Neural cell (in vitro differentiated cells): ENCODE results near the gene ADAMTS2. TPM values are rescaled to one million over a fixed set of nuclear protein-coding genes. Genes with fewer than 3 reads are reported as not detected.

Experiments
- H2AFZ ChIP-seq: fragments of 200-600, 300-800 bp; sonication (generic), shearing (Covaris generic); 2 replicates; pipeline ENCODE4 v1.6.0; 2014; ENCODE audit warnings: low read depth, mild to moderate bottlenecking, antibody characterized with exemption, low read length, moderate library complexity
- H3F3A ChIP-seq: fragments of 200-600 bp; shearing (Covaris generic); 2 replicates; pipeline ENCODE4 v1.6.1; 2016; ENCODE audit warnings: mild to moderate bottlenecking, moderate library complexity, mixed read lengths, antibody characterized with exemption, low read length; ENCODE audit not compliant: insufficient read depth, poor library complexity, severe bottlenecking
- H3K27ac ChIP-seq: fragments of 200-600, 300-800 bp; sonication (generic), shearing (Covaris generic); 2 replicates; pipeline ENCODE4 v1.5.1; 2014; ENCODE audit warnings: mild to moderate bottlenecking, low read length, moderate library complexity
- H3K27me3 ChIP-seq: fragments of 300-800, 200-600 bp; sonication (generic), shearing (Covaris generic); 2 replicates; pipeline ENCODE4 v1.6.0; 2014; ENCODE audit warnings: mild to moderate bottlenecking, low read depth, low read length, moderate library complexity; ENCODE audit not compliant: insufficient read depth
- H3K36me3 ChIP-seq: fragments of 300-800, 200-600 bp; sonication (generic), shearing (Covaris generic); 2 replicates; pipeline ENCODE4 v1.5.1; 2014; ENCODE audit warnings: mild to moderate bottlenecking, antibody characterized with exemption, low read length, moderate library complexity; ENCODE audit not compliant: insufficient read depth
- H3K4me2 ChIP-seq: fragments of 300-800, 200-600 bp; sonication (generic), shearing (Covaris generic); 2 replicates; pipeline ENCODE4 v1.6.0; 2014; ENCODE audit warnings: mild to moderate bottlenecking, low read length
- H3K4me3 ChIP-seq: fragments of 300-800, 200-600 bp; sonication (generic), shearing (Covaris generic); 2 replicates; pipeline ENCODE4 v1.5.1; 2014; ENCODE audit warnings: mild to moderate bottlenecking, low read length, moderate library complexity
- H3K79me2 ChIP-seq: fragments of 200-600 bp; shearing (Covaris generic); replicated peaks from 2 replicates; pipeline ENCODE4 v1.6.0; 2014; ENCODE audit warnings: mild to moderate bottlenecking, low read length, moderate library complexity; ENCODE audit not compliant: insufficient read depth
- H3K9ac ChIP-seq: fragments of 300-800, 200-600 bp; sonication (generic), shearing (Covaris generic); 2 replicates; pipeline ENCODE4 v1.6.1; 2016; ENCODE audit warnings: mild to moderate bottlenecking, low read length, mixed read lengths
- H3K9me2 ChIP-seq: fragments of 200-600 bp; shearing (Covaris generic); 2 replicates; pipeline ENCODE4 v1.6.1; 2016; ENCODE audit warnings: mild to moderate bottlenecking, low read length, mixed read lengths; ENCODE audit not compliant: insufficient read depth
- H3K9me3 ChIP-seq: fragments of 200-600, 300-800 bp; sonication (generic), shearing (Covaris generic); 2 replicates; pipeline ENCODE4 v1.6.1; 2016; ENCODE audit warnings: mild to moderate bottlenecking, mixed run types, low read length, moderate library complexity, mixed read lengths
- H4K20me1 ChIP-seq: fragments of 200-600 bp; shearing (Covaris generic); 2 replicates; pipeline ENCODE4 v1.6.1; 2016; ENCODE audit warnings: mild to moderate bottlenecking, mixed run types; ENCODE audit not compliant: insufficient read depth
- EP300 ChIP-seq: fragments of 450-650 bp; conservative IDR thresholded peaks from 2 replicates; pipeline ENCODE4 v1.6.1; 2014; ENCODE audit warnings: antibody characterized with exemption, mild to moderate bottlenecking, moderate library complexity; ENCODE audit not compliant: poor library complexity, severe bottlenecking
- EZH2 ChIP-seq: fragments of 200-600, 300-800 bp; shearing (Covaris generic), sonication (generic); IDR thresholded peaks from 2 replicates; pipeline ENCODE4 v1.6.1; 2014; ENCODE audit warnings: antibody characterized with exemption, low read length, borderline replicate concordance, mild to moderate bottlenecking; ENCODE audit not compliant: insufficient read depth, poor library complexity, severe bottlenecking
- MXI1 ChIP-seq: fragments of 450-650 bp; conservative IDR thresholded peaks from 2 replicates; pipeline ENCODE4 v1.6.1; 2014; ENCODE audit warnings: antibody characterized with exemption, mild to moderate bottlenecking; ENCODE audit not compliant: poor library complexity, severe bottlenecking
- POLR2AphosphoS5 ChIP-seq: IDR thresholded peaks from 2 replicates; pipeline ENCODE4 v1.6.1; 2012
- RAD21 ChIP-seq: fragments of 450-650 bp; conservative IDR thresholded peaks from 2 replicates; pipeline ENCODE4 v1.6.1; 2014; ENCODE audit warnings: antibody characterized with exemption, mild to moderate bottlenecking, moderate library complexity
- SMC3 ChIP-seq: fragments of 450-650 bp; conservative IDR thresholded peaks from 2 replicates; pipeline ENCODE4 v1.6.1; 2014; ENCODE audit warnings: antibody characterized with exemption, mild to moderate bottlenecking, moderate library complexity; ENCODE audit not compliant: poor library complexity
- TAF1 ChIP-seq: IDR thresholded peaks from 2 replicates; pipeline ENCODE4 v1.6.1; 2012; ENCODE audit warnings: low read depth
- polyA plus RNA-seq: library from polyadenylated mRNA; depleted of rRNA; stranded (reverse); fragments of >200 nt; gene quantifications from 2 replicates; pipeline ENCODE4 v1.2.3, GENCODE V29; 2014
- TF ChIP-seq, protein P1 (sequence below): fragments of 450-650 bp; IDR thresholded peaks from 2 replicates; pipeline ENCODE4 v1.5.1; 2014; ENCODE audit warnings: antibody characterized with exemption, mild to moderate bottlenecking, moderate library complexity; ENCODE audit not compliant: poor library complexity, severe bottlenecking
- TF ChIP-seq, protein P2 (sequence below): IDR thresholded peaks from 2 replicates; pipeline ENCODE4 v1.6.1; 2012; ENCODE audit warnings: borderline replicate concordance

The ADAMTS2 gene
- polyA plus RNA-seq, 1 donor from 2014 or later, result 0.61 TPM

DNA sequence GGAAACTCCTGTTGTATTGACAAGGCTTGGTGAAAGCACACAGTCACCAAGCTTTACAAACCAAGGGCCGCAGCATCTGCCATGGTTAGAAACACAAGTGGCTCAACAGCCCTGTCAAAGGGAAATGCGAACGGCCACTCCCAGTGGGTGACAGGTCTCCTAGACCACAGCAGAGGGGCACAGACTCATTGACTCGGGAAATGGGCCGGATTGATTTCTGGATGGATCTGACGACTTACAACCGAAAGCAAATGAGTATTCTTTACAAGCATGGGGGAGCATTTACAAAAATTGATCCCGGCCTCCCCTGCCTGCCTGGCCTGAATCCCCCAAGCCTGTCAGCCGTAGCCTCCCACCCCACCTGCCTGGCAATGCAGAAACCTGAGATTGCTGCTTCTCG lies 48.2 kb downstream of the ADAMTS2 start:
- Histone ChIP-seq H3K79me2 (no peaks in the 10 kb centered on the region), H3K27me3 (no peaks in the 10 kb centered on the region), H3K9me2 (no peaks in the 10 kb centered on the region), H3K36me3 (no peaks in the 10 kb centered on the region), H3K9me3 (no peaks in the 10 kb centered on the region), H3K27ac (no peak overlapping the region), H3K4me2 (no peak overlapping the region), H3K9ac (no peak overlapping the region), H4K20me1 (no peaks in the 10 kb centered on the region), H3F3A (no peaks in the 10 kb centered on the region), H2AFZ (no peak overlapping the region), H3K4me3 (no peak overlapping the region)
- TF ChIP-seq TAF1 (no peak), POLR2AphosphoS5 (no peak), RAD21 (no peak), EP300 (no peak), MXI1 (no peak), SMC3 (no peak)
- TF ChIP-seq, protein P1, sequence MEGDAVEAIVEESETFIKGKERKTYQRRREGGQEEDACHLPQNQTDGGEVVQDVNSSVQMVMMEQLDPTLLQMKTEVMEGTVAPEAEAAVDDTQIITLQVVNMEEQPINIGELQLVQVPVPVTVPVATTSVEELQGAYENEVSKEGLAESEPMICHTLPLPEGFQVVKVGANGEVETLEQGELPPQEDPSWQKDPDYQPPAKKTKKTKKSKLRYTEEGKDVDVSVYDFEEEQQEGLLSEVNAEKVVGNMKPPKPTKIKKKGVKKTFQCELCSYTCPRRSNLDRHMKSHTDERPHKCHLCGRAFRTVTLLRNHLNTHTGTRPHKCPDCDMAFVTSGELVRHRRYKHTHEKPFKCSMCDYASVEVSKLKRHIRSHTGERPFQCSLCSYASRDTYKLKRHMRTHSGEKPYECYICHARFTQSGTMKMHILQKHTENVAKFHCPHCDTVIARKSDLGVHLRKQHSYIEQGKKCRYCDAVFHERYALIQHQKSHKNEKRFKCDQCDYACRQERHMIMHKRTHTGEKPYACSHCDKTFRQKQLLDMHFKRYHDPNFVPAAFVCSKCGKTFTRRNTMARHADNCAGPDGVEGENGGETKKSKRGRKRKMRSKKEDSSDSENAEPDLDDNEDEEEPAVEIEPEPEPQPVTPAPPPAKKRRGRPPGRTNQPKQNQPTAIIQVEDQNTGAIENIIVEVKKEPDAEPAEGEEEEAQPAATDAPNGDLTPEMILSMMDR, result no peak

DNA sequence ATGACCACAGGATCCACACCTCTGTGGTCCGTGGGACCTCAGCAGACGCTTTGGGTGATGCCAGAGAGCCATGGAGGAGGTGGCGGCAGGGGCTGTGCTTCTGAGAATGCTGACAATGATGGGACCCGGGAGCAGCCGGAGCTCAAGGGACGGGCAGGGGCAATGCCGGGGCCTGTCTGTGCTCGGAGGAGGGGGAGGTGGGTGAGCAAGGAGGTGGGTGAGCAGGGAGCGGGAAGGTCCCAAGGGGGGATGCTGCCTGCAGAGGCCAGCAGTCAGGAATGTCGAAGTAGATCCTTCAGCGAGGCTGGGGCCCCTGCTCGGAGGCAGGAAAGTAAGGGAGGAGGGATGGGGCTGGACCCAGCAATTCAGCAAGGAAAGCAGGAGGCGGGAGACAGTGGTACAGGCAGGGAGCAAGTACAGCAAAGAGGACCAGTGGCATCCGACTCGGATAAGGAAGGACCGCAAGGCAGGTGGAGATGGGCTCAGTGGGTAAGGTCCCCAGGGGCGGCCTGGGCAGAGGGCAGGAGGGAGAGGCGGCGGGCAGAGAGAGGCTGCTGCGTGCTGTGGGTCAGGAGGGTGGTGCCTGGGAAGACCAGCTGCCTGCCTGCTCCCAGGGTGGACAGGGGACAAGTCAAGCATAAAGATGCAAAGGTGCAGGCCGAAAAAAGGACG lies 49.0 kb downstream of the ADAMTS2 start:
- no peaks in the 10 kb centered on the region for H3K9me2 ChIP-seq
- H3K9me3 ChIP-seq, result no peaks in the 10 kb centered on the region
- no peaks in the 10 kb centered on the region for H3K79me2 ChIP-seq
- H3F3A ChIP-seq, result no peaks in the 10 kb centered on the region
- H2AFZ ChIP-seq, result no peak overlapping the region
- no peaks in the 10 kb centered on the region for H3K36me3 ChIP-seq
- H3K27ac ChIP-seq, result no peak overlapping the region
- H4K20me1 ChIP-seq, result no peaks in the 10 kb centered on the region
- no peaks in the 10 kb centered on the region for H3K27me3 ChIP-seq
- no peak overlapping the region for H3K4me3 ChIP-seq
- no peak overlapping the region for H3K9ac ChIP-seq
- no peak for TF ChIP-seq EZH2
- no peak overlapping the region for H3K4me2 ChIP-seq

DNA sequence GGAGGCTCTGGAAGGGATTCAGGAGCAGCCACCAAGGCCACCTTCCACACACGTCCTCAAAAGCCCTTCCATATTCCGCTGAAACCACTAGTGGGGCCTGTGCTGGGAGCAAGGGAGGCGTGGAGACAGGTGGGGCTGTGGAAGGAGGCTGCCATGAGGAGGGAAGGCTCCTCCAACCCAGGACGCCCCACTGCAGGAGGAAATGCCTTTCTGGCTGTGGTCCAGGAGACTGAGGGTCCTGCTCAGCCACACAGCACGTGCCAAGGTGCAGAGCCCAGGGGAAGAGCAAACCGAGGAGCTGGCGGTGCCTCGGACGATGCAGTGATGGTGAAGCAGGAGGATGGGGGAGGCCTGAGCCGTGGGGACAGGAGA lies 49.5 kb downstream of the ADAMTS2 start:
- Histone ChIP-seq H3K9me3 (no peaks in the 10 kb centered on the region), H3K36me3 (no peaks in the 10 kb centered on the region), H3K79me2 (no peaks in the 10 kb centered on the region)

More for the DNA sequence above, 49.5 kb downstream of the ADAMTS2 start:
- Histone ChIP-seq H3K9ac (no peak overlapping the region), H3K4me3 (no peak overlapping the region), H3K9me2 (no peaks in the 10 kb centered on the region), H3K4me2 (no peak overlapping the region), H3K27me3 (no peaks in the 10 kb centered on the region), H3F3A (no peaks in the 10 kb centered on the region), H2AFZ (no peak overlapping the region), H4K20me1 (no peaks in the 10 kb centered on the region), H3K27ac (no peak overlapping the region)
- TF ChIP-seq EP300 (no peak), SMC3 (no peak), TAF1 (no peak), MXI1 (no peak), POLR2AphosphoS5 (no peak), EZH2 (no peak), RAD21 (no peak)
- TF ChIP-seq, protein P2, sequence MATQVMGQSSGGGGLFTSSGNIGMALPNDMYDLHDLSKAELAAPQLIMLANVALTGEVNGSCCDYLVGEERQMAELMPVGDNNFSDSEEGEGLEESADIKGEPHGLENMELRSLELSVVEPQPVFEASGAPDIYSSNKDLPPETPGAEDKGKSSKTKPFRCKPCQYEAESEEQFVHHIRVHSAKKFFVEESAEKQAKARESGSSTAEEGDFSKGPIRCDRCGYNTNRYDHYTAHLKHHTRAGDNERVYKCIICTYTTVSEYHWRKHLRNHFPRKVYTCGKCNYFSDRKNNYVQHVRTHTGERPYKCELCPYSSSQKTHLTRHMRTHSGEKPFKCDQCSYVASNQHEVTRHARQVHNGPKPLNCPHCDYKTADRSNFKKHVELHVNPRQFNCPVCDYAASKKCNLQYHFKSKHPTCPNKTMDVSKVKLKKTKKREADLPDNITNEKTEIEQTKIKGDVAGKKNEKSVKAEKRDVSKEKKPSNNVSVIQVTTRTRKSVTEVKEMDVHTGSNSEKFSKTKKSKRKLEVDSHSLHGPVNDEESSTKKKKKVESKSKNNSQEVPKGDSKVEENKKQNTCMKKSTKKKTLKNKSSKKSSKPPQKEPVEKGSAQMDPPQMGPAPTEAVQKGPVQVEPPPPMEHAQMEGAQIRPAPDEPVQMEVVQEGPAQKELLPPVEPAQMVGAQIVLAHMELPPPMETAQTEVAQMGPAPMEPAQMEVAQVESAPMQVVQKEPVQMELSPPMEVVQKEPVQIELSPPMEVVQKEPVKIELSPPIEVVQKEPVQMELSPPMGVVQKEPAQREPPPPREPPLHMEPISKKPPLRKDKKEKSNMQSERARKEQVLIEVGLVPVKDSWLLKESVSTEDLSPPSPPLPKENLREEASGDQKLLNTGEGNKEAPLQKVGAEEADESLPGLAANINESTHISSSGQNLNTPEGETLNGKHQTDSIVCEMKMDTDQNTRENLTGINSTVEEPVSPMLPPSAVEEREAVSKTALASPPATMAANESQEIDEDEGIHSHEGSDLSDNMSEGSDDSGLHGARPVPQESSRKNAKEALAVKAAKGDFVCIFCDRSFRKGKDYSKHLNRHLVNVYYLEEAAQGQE, result no peak
- TF ChIP-seq, protein P1, result no peak
